ENCODE results near the gene TFF3. TPM values are rescaled to one million over a fixed set of nuclear protein-coding genes. Genes with fewer than 3 reads are reported as not detected.

The TFF3 gene, protein sequence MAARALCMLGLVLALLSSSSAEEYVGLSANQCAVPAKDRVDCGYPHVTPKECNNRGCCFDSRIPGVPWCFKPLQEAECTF
- total RNA-seq, result 1.00 TPM
- long read RNA-seq, partial matches to known transcripts, result 0 of 1 reads
- long read RNA-seq, other reads (novel, unspliced or antisense), result 0 of 1 reads

DNA sequence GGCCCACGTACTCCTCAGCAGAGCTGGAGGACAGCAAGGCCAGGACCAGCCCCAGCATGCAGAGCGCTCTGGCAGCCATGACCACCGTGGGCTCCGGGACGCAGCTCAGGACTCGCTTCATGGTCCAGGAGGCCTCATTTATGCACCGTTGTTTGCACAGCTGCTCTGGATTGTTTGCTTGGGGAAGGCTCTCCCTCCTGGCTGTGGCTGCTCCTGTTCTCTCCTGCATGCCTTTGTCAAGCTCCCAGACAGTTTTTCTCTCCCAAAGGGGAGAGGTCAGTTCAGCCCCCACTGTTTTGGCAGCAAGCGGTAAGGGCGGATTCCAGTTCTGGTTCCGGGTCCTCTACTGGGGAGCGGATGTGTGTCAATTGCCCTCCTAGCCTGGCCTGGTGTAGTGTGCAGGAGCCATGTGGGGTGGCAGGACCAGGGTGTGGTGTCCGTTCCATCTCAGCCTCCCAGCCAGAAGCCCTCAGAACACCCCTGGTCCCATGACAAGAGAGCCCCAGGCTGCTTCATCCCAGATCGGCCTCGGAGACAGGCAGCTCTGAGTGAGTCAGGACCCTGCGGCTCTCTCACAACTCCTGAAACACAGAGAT, at the start of gene TFF3:
TSS of gene TFF3 (minus strand) at position 114 of the 596 bp plus-strand sequence. CDS start at position 79, 35 bp downstream.
- DNase-seq (no peak), ATAC-seq (ENCODE audit: poor library complexity) (no peak)
- intact Hi-C loops (cut with DNase I), result no loop called here

DNA sequence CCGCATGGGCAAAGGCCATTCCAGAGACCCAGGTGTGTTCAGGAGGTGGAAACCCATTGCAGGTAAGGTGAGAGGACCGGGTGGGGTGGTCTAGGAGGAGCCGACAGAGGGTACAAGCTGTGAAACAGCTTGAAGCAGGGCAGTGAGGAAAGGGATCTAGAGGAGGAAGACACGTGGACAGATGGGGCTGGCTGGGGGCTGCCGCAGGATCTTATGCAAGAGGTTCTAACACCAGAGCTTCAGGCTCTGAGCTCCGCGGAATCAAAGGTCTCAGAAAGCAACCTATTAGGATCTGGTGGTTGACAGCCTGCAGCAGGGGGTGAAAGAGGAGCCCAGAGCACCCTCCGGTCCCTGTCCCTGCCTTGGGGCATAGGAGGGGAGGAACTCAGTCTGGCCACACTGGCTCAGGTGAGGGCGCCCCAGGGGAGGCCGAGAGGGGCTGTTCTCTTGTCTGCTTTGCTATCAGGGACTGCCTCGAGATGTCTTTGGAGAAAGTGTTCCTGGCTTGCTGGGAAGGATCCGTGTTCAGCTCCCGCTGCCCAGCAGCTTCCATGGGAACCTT, 49.2 kb upstream of the TFF3 start:
- no peak for DNase-seq
- ATAC-seq (ENCODE audit: poor library complexity), result no peak
- intact Hi-C loops (cut with DNase I), result no loop called here

DNA sequence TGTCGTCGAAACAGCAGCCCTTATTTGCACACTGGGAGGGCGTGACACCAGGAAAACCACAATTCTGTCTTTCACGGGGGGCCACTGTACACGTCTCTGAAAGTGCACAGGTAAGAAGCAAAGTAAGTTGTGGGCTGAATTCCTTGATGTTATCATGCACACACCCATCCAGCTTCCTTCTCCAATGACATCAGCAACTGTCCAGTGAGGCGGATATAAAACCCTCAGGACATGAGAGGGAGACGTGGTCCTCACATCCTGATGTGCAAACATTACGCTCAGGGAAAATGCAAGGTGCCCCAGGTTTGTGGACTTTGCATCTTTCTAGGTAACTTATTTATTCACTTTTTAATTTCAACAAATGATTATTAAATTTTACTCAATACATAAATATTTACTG, 48.1 kb upstream of the TFF3 start:
- ATAC-seq (ENCODE audit: poor library complexity) (no peak), DNase-seq (no peak)
- intact Hi-C loops (cut with DNase I), result no loop called here

DNA sequence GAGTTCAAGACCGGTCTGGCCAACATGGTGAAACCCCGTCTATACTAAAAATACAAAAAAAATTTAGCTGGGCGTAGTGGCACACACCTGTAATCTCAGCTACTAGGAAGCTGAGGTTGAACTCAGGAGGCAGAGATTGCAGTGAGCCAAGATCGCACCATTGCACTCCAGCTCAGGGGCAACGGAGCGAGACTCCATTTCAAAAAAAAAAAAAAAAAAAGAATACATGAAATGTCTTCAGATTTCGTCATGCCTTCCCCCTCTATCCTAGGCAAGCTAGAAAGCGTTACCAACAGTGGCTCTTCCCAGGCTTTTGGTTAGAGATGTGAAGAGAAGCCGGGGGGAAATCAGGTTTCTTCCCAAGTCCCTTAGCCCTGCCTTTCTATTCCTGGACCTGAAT, 47.5 kb upstream of the TFF3 start:
- DNase-seq (no peak), ATAC-seq (ENCODE audit: poor library complexity) (no peak)
- intact Hi-C loops (cut with DNase I), result no loop called here

DNA sequence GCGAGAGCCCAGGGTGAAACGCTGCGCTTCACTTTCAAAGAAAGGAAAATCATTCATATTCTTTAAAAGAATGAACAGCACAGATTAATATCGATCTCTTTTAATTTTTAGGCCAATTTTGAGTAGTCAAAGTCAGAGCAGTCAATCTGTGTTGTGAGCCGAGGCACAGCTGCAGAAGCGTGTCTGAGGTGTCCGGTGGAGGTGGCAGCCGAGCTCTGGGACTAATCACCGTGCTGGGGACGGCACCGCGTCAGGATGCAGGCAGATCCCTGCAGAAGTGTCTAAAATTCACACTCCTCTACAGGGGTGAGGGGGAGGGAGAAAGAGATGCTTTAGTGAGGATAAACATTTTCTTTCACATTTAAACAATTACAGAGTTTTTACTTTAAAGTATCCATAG, 47.0 kb upstream of the TFF3 start:
- ATAC-seq (ENCODE audit: poor library complexity) (no peak), DNase-seq (no peak)
- intact Hi-C loops (cut with DNase I), result no loop called here

DNA sequence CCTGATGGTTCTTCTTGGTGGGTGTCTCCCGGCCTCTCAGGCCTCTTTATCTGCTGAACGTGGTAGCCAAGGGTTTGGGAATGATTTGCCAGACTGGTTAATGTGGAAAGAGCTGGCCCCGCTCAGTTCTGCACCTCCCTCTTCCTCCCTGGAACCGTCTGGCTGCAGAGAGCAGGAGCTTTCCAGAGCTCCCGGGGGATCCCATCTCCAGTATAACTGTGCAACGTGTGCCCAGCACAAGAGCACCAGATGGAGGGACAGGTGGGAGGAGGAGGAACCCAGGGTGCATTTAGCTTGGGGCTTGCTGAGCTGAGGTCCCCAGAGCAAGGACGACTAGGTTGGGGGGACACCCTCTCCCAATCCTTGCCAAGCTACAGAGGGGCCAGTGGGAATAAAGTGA, 46.1 kb upstream of the TFF3 start:
- intact Hi-C loops (cut with DNase I), result no loop called here
- ATAC-seq (ENCODE audit: poor library complexity), result no peak

DNA sequence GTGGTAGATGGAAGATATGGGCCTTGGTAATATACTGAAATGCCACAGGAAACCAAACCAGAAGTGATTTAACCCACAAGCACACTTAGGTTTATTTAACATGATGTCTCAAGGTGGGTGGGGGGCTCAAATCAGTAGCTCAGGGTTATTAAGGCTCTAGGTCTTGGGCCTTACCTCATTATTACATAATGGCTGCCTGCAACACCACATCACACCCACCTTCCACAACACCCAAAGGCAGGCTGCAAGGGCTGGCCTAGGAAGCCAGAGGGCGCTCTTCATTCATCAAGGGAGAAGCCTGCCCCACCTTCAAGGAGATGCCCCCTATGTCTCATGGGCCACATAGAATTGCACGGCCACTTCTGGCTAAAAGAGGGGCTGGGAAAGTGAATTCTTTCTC, 45.1 kb upstream of the TFF3 start:
- peak; percentile 2 for DNase-seq
- intact Hi-C loops (cut with DNase I), result no loop called here
- ATAC-seq (ENCODE audit: poor library complexity), result no peak

More for the DNA sequence above, 46.1 kb upstream of the TFF3 start:
- DNase-seq, result no peak

DNA sequence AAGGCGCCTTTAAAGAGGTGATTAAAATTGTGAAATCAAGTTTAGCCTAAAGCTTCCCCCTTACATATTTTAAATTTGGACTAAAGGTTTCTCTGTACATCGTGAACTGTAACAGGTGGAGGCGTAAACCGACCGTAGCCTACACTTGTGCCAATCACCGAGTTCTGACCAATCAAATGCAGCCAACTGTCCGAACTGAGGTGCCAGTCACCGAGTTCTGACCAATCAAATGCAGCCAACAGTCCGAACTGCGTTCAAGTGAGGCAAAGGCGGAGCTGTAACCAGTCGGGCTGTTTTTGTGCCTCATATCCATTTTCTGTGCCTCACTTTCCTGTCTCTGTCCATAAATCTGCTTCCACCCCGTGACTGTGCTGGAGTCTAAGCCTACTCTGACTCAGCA, 43.7 kb upstream of the TFF3 start:
- no peak for ATAC-seq (ENCODE audit: poor library complexity)
- DNase-seq, result peak; percentile 13
- intact Hi-C loops (cut with DNase I), result no loop called here

DNA sequence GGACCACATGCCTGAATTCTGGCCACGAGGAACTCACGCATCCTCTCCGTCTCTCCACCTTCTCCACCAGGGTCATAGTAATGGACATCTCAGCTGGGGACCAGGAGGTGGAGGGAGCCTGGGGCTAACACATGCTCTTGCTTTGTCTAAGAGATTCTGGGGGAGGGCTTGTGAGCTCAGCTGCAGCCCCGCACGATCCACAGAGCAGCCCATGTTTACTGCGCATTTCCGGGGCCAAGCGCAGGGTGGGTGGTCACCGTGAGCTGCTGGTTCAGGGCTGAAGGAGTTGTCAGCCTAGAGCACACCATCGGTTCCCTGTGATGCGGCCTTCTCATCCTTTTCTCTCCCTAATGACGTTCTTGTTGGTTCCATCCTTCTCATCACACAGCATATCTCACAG, 43.1 kb upstream of the TFF3 start:
- intact Hi-C loops (cut with DNase I), result no loop called here
- DNase-seq, result peak; percentile 18
- ATAC-seq (ENCODE audit: poor library complexity), result no peak

DNA sequence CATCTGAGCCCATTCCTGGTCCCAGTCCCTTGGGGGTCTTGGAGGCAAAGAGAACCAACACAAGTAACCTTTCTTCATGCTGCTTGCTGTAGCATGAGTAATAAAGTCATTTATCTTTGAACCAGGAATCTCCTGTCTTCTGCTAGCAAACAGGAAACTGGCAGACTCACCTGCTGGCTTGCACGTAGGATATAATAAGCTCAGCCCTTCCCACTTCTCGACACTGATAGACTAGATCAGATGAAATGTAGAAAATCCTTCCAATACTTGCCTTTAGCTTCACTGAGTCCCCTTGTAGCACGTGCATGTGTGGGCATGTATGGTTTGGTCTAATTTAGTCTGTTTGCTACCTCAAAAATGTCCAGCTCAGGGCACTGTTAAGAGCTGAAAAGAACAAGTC, 42.1 kb upstream of the TFF3 start:
- intact Hi-C loops (cut with DNase I), result no loop called here
- DNase-seq (no peak), ATAC-seq (ENCODE audit: poor library complexity) (no peak)

DNA sequence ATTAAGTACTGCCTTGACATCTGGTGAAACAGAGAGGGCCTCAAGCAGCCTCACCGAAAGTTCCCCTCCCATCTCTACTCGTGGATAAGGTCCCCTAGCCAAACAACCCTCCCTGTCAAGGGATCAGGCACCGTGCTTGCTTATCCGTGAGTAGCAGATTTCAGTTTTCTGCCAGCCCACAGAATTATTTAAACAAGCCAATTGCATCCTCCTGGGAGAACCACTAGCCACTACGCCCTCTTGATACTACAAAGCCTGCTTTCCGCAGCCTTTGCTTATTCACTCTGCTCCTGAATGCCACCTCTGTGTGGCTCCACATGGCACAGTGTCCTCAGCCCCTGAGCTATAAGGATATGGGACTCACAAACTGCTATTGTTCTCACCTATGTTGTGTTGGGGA, 41.4 kb upstream of the TFF3 start:
- intact Hi-C loops (cut with DNase I), result no loop called here
- ATAC-seq (ENCODE audit: poor library complexity), result no peak
- DNase-seq, result no peak

DNA sequence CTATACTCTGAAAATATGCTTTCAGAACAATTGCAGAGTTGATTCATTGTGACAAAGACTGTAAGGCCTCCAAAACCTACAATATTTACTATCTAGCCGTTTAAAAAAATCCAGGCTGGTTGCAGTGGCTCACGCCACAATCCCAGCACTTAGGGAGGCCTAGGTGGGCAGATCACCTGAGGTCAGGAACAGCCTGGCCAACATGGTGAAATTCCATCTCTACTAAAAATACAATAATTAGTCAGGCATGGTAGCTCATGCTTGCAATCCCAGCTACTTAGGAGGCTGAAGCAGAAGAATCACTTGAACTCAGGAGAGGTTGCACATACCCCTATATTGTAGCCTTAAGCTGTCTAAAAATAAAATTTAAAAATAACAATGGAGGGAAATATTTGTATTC, 40.8 kb upstream of the TFF3 start:
- DNase-seq (no peak), ATAC-seq (ENCODE audit: poor library complexity) (no peak)
- intact Hi-C loops (cut with DNase I), result no loop called here

DNA sequence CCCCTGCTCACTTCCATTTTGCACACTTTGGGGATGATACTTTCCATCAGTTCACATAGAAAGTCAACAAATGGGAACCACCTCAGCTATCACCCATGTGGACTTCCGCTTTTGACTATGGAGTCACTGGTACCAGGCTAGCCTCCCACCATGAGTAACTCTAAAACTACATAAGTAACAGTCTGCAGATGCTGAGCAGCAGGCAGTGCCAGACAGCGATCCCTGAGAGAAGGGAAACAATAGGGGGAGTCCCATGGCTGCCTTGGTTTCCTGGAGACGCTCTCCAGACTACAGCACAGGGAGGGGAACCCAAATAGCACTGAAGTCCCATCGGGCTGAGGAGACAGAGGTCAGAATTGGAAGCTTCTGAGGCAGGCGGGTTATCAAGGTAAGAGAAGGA, 38.4 kb upstream of the TFF3 start:
- no peak for DNase-seq
- intact Hi-C loops (cut with DNase I), result no loop called here
- no peak for ATAC-seq (ENCODE audit: poor library complexity)

DNA sequence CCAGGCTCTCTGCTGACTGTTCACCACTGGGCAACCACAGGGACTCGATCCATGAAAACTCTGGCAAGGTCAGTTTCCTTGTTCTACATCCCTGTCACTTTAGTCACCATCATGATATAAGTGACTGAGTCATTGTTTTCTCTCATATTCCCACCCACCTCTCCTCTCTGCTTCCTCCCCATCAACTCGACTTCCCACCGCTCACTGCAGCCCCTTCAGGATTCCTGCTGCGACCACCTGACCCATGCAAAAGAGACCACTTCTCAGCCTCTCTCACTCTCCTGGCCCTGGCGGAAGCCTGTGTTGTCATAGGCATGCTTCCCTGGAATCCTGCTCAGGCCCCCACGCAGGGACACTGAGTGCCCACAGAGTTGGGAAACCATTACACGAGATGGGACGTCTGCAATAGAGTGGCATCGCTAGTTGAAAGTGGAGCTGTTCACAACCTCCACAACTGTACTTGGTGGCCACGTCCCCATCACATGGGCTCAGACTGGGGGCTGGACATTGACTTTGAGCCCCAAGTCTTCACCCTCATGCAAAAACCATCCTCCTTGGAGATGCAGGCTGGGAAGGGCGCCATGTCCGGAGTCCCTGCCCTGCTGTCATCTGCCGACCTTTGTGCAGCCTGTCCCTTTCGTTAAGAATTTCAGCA, 37.4 kb upstream of the TFF3 start:
- DNase-seq (no peak), ATAC-seq (ENCODE audit: poor library complexity) (no peak)
- intact Hi-C loops (cut with DNase I), result no loop called here

DNA sequence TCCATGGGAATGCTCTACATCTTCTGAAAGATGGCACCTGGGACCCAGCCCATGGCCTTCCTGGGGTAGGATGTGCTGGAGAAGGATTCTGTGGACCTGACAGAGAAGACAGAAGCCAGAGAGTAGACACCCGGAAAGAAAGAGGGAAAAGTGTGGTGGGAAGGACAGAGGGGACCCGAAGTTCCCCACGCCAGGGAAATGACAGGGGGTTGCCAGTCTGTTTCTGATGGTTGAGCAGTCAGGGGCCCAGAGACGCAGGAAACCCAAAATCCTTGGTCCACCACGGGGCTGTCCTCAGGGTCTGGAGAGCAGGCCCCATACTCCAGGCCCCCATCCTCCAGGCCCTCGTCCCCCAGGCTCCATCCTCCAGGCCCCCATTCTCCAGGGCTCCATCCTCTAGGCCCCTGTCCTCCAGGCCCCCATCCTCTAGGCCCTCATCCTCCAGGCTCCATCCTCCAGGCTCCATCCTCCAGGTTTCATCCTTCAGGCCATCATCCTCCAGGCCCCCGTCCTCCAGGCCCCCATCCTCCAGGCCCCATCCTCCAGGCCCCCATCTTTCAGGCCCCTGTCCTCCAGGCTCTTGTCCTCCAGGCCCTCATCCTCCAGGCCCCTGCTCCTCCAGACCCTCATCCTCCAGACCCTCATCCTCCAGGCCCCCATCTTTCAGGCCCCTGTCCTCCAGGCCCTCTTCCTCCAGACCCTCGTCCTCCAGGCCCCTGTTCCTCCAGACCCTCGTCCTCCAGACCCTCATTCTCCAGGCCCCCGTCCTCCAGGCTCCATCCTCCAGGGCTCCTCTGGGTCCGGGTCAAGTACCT, 36.6 kb upstream of the TFF3 start:
- ATAC-seq (ENCODE audit: poor library complexity) (no peak), DNase-seq (no peak)
- intact Hi-C loops (cut with DNase I), result no loop called here

DNA sequence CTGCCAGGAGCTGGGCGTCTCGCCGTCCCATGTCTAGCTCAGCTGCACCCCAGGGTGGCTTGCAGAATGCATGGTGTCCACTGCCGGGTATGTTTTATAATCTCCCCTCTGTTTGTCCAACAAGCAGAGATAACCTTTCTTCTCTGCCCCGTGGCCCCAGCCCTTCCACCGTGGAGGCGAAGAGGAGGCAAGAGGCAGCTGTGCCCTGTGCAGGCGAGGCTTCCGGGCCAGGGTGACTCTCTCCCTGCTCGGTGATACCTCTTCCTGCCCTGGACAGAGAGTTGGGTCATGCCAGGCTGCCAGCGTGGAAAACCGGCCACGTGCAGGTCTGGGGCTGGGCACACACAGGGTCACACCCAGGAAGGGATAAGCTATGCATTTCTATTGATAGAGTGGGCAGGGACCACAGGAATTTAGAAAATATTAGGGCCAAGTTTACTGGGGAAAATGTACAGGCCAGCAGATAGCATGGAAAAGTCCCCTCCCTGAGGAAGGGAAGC, 35.8 kb upstream of the TFF3 start, which contains the start of gene TFF2:
TSS of gene TFF2 (minus strand) at position 68 of the 500 bp plus-strand sequence. CDS start at position 31, 37 bp downstream.
- ATAC-seq (ENCODE audit: poor library complexity) (no peak), DNase-seq (no peak)
- intact Hi-C loops (cut with DNase I), result no loop called here

DNA sequence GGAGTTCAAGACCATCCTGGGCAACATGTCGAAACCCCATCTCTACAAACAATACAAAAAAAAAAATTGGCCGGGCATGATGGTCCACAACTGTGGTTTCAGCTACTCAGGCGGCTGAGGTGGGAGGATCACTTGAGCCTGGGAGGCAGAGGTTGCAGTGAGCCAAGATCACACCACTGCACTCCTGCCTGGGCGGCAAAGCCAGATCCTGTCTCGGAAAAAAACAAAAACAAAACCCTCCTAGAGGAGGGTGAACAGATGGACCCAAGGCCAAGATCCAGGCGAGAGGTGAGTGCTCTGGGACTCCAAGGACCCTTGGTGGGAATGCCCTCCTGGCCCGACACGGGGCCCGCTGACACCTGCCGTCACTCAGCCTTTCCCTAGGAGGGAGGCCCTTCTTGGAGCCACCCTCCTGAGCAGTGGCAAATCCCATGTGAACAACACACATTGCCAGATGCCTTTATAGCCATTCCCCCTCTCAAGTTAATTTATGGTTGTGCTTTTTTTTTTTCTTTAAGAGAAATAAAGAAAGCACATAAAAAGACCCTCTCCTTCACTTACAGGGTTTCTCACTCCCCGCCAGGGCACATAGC, 35.2 kb upstream of the TFF3 start:
- ATAC-seq (ENCODE audit: poor library complexity), result no peak
- no peak for DNase-seq
- intact Hi-C loops (cut with DNase I), result no loop called here

DNA sequence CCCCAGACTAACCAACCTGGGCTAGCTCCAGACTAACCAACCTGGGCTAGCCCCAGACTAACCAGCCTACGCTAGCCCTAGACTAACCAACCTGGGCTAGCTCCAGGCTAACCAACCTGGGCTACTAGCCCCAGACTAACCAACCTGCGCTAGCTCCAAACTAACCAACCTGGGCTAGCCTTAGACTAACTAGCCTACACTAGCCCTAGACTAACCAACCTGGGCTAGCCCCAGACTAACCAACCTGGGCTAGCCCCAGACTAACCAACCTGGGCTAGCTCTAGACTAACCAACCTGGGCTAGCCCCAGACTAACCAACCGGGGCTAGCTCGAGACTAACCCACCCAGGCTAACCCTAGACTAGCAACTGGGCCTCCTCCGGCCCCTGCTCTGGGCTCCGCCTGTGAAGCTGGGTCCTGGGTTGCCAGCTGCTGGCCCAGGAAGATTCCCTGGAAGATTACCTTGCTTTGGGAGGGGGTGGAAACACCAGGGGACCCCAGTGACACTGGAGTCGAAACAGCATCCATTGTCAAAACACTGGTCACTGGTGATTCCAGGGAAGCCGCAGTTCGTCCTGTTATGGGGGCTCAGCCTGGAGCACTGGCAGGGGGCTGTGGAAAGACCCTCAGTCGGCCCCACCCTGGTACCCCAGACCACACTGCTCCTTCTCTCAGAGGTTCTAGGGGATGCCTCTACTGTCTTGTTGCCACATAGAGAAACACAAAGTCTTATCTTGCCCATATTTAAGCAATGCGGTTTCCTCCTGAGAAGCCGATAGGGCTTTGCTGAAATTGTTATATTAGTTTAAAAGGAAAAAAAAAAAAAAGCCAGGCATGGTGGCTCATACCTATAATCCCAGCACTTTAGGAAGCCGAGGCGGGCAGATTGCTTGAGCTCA, 34.5 kb upstream of the TFF3 start:
- intact Hi-C loops (cut with DNase I), result no loop called here
- no peak for DNase-seq
- no peak for ATAC-seq (ENCODE audit: poor library complexity)
